KMS-11 (cell line): ENCODE results near the gene NFIB.

Experiments used
- H2AFZ ChIP-seq: fragments of 200-600 bp; sonication (generic); 2 replicates; pipeline ENCODE4 v1.6.1; 2016; ENCODE audit warnings: antibody characterized with exemption, mixed run types, low read depth
- H3K27ac ChIP-seq: fragments of 200-600 bp; sonication (generic); 2 replicates; pipeline ENCODE4 v1.6.1; 2016; ENCODE audit warnings: mild to moderate bottlenecking, mixed run types
- H3K27me3 ChIP-seq: fragments of 200-600 bp; sonication (generic); 2 replicates; pipeline ENCODE4 v1.6.1; 2017; ENCODE audit warnings: mild to moderate bottlenecking, low read depth, mixed run types, moderate library complexity; ENCODE audit not compliant: insufficient read depth
- H3K36me3 ChIP-seq: fragments of 200-600 bp; sonication (generic); 2 replicates; pipeline ENCODE4 v1.6.1; 2017; ENCODE audit warnings: mild to moderate bottlenecking, mixed run types; ENCODE audit not compliant: insufficient read depth
- H3K4me1 ChIP-seq: fragments of 200-600 bp; sonication (generic); 2 replicates; pipeline ENCODE4 v1.6.1; 2016; ENCODE audit warnings: mild to moderate bottlenecking, low read depth, mixed run types; ENCODE audit not compliant: poor library complexity, severe bottlenecking
- H3K4me2 ChIP-seq: fragments of 200-600 bp; sonication (generic); 2 replicates; pipeline ENCODE4 v1.7.0; 2016; ENCODE audit warnings: mild to moderate bottlenecking, mixed run types
- H3K4me3 ChIP-seq: fragments of 200-600 bp; sonication (generic); IDR thresholded peaks from 2 replicates; pipeline ENCODE4 v1.6.1; 2017; ENCODE audit warnings: low read depth, low read length, mixed read lengths; ENCODE audit not compliant: insufficient read depth
- H3K79me2 ChIP-seq: fragments of 200-600 bp; sonication (generic); 2 replicates; pipeline ENCODE4 v1.6.1; 2016; ENCODE audit warnings: low read depth, mixed run types; ENCODE audit not compliant: insufficient read depth
- H3K9ac ChIP-seq: fragments of 200-600 bp; sonication (generic); 2 replicates; pipeline ENCODE4 v1.6.1; 2016; ENCODE audit warnings: mild to moderate bottlenecking, mixed run types
- H4K20me1 ChIP-seq: fragments of 200-600 bp; sonication (generic); 2 replicates; pipeline ENCODE4 v1.6.1; 2016; ENCODE audit warnings: mild to moderate bottlenecking, mixed run types; ENCODE audit not compliant: insufficient read depth
- CTCF ChIP-seq: fragments of 200-600 bp; sonication (generic); conservative IDR thresholded peaks from 2 replicates; pipeline ENCODE4 v1.6.1; 2017; ENCODE audit warnings: low read depth, mild to moderate bottlenecking, antibody characterized with exemption, low read length, moderate library complexity, mixed read lengths

Gene NFIB

GRCh38 chr9:14158136-14158813 lies 155.7 kb downstream of the NFIB start:
- TF ChIP-seq CTCF: no peak
- peaks cover 52% of the 10 kb centered on the region for H3K27me3 ChIP-seq
- peaks cover 3% of the 10 kb centered on the region; the same call in 1 of the 2 replicates for H4K20me1 ChIP-seq
- no peaks in the 10 kb centered on the region for H3K36me3 ChIP-seq
- H3K4me3 ChIP-seq: no peak overlapping the region
- no peak overlapping the region for H3K27ac ChIP-seq
- H3K4me2 ChIP-seq: no peak overlapping the region
- no peak overlapping the region for H3K9ac ChIP-seq
- H3K79me2 ChIP-seq: no peaks in the 10 kb centered on the region
- peaks cover 17% of the 10 kb centered on the region for H3K4me1 ChIP-seq
- no peak overlapping the region for H2AFZ ChIP-seq

DNA sequence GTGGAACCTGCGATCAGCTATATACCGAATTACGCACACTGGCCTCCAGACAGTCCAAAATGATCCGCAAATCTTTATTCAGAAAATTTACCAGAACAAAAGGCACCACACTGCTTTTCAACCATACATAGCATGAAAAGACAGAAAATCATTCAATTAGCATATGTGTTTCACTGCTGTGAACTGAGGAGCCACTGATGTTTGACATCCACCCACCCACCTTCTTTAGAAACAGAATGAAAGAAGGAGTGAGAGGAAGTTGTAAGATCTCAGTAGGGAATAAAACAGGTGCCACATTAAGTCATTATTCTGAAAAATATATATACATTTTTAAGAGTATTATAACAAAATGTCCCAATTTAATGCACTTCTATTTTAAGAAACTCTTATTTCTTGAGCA lies 156.8 kb downstream of the NFIB start:
- no peak for TF ChIP-seq CTCF
- H2AFZ ChIP-seq: no peak overlapping the region
- H3K4me2 ChIP-seq: no peak overlapping the region
- H3K4me1 ChIP-seq: peaks cover 17% of the 10 kb centered on the region
- H3K4me3 ChIP-seq: no peak overlapping the region
- H4K20me1 ChIP-seq: peaks cover 3% of the 10 kb centered on the region; the same call in 1 of the 2 replicates
- H3K36me3 ChIP-seq: no peaks in the 10 kb centered on the region
- H3K9ac ChIP-seq: no peak overlapping the region
- peaks cover 52% of the 10 kb centered on the region for H3K27me3 ChIP-seq
- no peaks in the 10 kb centered on the region for H3K79me2 ChIP-seq
- H3K27ac ChIP-seq: no peak overlapping the region

DNA sequence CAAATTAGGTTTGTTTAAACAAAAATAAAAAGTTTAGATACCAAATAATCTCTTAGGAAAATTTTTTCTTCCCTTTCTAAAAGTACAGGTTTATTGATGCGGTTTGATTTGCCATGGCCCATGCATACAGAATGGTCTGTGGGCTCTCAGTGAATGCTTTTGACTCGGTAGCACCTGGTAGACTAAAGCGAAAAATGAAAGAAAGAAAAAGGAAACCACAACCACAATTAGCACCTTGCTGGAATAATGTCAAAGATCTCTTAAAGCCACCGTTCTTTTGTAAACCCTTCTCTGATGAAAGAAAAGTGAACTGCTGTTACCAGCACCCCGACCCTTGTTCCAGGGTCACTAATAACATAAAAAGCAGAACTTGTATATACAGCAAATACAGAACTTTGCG lies 157.9 kb downstream of the NFIB start:
- H3K9ac ChIP-seq: no peak overlapping the region
- H3K4me2 ChIP-seq: peak overlapping the region; percentile 26; the same call in 1 of the 2 replicates
- peaks cover 52% of the 10 kb centered on the region for H3K27me3 ChIP-seq
- H3K27ac ChIP-seq: no peak overlapping the region
- no peak overlapping the region for H2AFZ ChIP-seq
- H3K36me3 ChIP-seq: no peaks in the 10 kb centered on the region
- peaks cover 3% of the 10 kb centered on the region; the same call in 1 of the 2 replicates for H4K20me1 ChIP-seq
- H3K79me2 ChIP-seq: no peaks in the 10 kb centered on the region
- H3K4me1 ChIP-seq: peaks cover 17% of the 10 kb centered on the region
- TF ChIP-seq CTCF: no peak
- H3K4me3 ChIP-seq: no peak overlapping the region

DNA sequence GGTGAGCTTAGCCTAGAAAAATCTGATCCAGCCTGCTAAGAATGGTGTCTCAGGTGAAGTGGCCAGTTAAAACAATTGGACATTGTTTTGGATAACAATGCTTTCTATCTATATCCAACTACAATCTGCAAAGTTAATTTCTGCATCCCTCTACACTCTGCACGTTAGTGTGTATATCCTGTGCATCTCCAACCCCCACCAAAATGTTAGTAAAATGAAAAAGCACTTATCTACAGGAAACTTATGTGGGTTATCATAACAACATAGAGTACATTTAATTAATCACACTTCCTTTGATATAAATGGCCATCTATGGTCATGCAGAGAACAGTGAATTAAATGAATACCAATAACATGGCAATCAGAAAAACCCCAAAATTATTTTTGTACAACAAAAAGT lies 158.7 kb downstream of the NFIB start:
- no peak for TF ChIP-seq CTCF
- peaks cover 3% of the 10 kb centered on the region; the same call in 1 of the 2 replicates for H4K20me1 ChIP-seq
- no peak overlapping the region for H3K4me3 ChIP-seq
- H2AFZ ChIP-seq: no peak overlapping the region
- peaks cover 52% of the 10 kb centered on the region for H3K27me3 ChIP-seq
- no peak overlapping the region for H3K4me2 ChIP-seq
- H3K36me3 ChIP-seq: no peaks in the 10 kb centered on the region
- H3K9ac ChIP-seq: no peak overlapping the region
- no peak overlapping the region for H3K27ac ChIP-seq
- H3K79me2 ChIP-seq: no peaks in the 10 kb centered on the region
- H3K4me1 ChIP-seq: peaks cover 17% of the 10 kb centered on the region
